HG03575 (cell line): ENCODE results near the gene UNKL.

Source experiments
- ATAC-seq: cut with Tn5 transposase; IDR thresholded peaks from one replicate; pipeline ENCODE4 v1.9.1; 2021; ENCODE audit not compliant: unreplicated experiment, insufficient number of reproducible peaks, low FRiP score; ENCODE audit errors: extremely low read depth

UNKL gene

DNA sequence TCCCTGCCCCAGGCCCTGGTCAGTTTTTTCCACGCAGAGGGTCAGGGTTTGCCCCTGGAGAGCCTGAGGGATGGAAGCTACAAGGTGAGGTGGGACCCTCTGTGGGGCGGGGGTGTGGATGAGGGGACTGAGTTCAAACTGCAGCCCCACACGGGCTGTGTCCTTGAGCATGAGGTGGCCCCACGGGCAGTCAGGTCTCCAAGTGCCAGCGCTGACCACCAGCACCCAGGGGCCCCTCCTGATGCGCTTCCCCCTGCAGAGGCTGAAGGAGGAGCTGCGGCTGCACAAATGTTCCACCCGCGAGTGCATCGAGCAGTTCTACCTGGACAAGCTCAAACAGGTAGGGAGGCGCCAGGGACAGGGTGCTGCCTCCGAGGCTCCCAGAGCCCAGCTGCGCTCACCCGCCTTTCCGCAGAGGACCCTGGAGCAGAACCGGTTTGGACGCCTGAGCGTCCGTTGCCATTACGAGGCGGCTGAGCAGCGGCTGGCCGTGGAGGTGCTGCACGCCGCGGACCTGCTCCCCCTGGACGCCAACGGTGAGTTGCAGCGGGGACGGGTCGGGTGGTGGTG is 67.1 kb downstream of the UNKL start:
- ATAC-seq: no peak

DNA sequence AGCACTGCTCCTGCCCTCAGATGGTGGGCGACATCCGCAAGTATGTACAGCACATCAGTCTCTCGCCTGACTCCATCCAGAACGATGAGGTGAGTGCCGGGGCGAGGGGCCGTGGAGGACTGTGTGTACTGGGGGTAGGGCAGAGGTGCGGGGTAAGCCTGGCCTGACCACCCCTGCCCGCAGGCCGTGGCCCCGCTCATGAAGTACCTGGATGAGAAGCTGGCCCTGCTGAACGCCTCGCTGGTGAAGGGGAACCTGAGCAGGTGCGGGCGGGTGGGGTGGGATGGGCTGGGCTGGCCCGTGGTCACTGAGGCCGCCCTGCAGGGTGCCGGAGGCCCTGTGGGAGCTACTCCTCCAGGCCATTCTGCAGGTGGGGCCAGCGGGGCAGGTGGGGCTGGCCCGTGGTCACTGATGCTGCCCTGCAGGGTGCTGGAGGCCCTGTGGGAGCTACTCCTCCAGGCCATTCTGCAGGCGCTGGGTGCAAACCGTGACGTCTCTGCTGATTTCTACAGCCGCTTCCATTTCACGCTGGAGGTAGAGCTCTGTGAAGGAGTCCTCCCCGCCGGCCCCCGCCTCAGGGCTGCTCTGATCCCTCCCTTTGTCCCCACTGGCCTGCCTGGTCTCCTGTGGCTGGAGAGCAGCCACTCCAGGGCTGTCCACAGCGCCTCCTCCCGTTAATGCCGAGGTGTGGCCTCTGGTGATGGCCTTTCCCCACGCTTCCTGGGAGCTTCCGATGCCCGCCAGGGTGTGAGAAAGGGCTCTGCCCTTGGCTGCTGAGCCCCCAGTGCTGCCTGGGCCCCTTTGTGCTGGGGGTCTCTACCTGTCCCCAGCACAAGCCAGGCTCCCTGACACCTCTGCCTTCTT is 67.8 kb downstream of the UNKL start:
- no peak for ATAC-seq

DNA sequence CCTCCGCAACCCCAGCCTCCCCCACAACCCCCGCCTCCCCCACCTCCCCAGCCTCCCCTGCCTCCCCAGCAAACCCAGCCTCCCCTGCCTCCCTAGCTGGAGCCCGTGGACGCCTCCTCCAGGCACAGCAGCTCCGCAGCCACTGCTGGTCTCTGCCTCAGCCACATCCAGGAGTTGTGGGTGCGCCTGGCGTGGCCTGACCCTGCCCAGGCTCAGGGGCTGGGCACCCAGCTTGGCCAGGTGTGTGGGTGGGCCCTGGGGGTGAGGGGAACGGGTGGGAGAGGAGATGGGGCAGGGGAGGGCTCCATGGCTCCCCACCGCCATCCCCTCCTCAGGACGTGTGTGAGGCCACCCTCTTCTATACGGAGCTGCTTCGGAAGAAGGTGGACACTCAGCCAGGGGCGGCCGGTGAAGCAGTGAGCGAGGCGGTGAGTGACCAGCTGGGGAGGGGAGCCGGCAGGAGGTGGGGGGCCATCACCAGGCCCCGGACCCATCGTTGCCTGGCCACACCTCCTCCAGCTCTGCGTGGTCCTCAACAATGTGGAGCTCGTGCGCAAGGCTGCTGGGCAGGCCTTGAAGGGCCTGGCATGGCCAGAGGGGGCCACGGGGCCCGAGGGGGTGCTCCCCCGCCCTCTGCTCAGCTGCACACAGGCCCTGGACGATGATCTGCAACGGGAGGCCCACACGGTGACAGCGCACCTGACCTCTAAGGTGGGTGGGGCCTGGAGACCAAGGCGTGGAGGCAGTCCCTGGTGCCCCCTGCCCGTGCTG is 68.7 kb downstream of the UNKL start:
- ATAC-seq: no peak

DNA sequence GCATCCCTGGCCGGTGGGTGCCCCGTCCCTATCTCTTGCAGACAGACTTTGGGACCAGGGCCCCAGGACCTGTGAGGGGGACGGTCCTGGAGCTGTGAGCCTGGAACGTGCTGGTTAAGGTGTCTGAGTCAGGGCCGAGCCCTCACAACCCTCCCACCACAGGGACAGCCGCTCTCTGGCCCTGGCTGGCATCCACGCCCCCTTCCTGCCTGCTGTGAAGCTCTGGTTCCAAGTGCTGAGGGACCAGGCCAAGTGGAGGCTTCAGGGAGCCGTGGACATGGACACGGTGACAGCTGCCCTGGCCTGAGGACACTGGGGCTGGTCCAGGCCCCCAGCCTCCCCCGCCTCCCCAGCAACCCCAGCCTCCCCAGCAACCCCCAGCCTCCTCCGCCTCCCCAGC is 69.4 kb downstream of the UNKL start:
- no peak for ATAC-seq

DNA sequence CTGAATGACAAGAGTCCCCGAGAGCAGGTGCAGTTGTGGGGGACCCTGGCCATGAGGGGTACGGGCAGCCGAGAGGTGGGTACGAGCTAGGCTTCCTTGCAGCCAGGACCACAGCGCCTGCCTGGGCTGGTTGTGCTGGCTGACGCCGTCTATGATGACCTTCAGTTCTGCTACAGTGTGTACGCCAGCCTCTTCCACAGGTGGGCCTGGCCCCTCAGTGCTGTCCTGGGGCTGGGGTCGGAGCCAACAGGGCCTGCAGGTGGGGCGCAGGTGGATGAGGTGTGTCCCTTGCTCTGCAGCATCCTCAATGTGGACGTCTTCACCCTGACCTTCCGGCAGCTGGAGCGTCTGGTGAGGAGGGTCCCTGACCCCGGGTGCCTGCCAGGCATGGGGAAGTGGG is 70.0 kb downstream of the UNKL start:
- no peak for ATAC-seq

DNA sequence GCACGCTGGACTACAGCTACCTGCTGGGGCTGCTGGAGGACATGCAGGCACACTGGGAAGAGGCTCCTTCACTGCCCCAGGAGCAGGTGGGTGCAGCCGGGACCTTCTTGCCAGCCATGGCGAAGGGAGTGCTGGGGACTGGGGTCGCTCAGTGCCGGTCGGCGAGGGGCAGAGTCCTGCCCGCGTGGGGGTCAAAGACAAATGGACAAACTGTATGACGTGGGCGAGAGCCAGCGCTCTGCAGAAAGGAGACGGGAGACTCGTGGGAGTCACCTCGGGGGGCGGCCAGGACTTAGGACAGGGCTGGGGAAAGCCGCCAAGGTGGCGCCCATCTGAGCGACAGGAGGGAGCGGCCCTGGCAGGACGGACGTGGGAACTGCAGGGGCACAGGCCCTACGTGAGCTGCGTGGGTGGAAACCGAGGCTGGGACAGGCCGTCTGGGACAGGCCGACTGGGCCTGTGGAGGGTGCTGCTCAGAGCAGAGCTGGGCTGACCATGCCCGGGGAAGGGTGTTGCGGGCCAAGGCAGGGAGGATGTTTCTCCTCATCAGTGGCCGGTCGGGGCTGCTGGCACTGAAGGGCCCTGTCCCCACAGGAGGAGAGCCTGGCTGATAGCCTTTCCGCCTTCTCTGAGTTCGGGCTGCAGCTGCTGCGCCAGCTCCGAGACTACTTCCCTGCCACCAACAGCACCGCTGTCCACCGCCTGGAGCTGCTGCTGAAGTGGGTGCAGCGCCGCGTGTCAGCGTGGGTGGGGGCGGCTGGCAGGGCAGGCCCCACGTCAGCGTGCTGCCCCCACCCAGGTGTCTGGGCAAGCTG is 70.9 kb downstream of the UNKL start:
- ATAC-seq: no peak

DNA sequence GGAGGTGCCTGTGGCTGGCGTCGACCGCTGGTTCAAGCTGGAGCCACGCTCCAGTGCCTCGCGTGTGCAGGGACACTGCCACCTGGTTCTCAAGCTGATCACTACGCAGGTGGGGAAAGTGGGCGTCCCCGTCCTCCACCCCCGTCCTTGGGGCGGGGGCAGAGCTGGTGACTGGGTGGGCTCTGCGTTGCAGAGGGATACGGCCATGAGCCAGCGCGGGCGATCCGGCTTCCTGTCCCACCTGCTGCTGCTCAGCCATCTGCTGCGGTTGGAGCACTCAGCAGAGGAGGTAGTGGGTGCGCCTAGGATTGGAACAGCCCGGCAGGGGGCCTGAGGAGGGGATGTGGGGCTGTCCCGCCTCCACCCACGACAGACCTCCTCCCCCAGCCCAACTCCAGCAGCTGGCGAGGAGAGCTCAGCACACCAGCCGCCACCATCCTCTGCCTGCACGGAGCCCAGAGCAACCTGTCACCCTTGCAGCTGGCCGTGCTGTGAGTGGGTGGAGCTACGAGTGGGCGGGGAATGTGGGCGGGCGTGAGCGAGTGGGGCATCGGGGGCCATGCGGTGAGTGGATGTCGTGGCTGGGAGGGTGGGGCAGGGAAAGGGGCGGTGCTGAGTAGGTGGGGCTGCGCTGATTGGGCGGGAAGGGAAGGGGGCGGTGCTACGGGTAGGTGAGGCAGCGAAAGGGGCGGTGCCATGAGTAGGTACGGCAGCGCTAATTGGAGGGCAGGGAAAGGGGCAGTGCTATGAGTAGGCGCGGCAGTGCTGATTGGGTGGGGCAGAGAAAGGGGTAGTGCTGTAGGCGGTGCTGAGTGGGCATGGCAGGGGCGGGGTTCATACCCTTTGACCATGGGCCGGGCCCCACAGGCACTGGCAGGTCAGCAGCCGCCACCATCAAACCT is 71.7 kb downstream of the UNKL start:
- ATAC-seq: peak; percentile 64

DNA sequence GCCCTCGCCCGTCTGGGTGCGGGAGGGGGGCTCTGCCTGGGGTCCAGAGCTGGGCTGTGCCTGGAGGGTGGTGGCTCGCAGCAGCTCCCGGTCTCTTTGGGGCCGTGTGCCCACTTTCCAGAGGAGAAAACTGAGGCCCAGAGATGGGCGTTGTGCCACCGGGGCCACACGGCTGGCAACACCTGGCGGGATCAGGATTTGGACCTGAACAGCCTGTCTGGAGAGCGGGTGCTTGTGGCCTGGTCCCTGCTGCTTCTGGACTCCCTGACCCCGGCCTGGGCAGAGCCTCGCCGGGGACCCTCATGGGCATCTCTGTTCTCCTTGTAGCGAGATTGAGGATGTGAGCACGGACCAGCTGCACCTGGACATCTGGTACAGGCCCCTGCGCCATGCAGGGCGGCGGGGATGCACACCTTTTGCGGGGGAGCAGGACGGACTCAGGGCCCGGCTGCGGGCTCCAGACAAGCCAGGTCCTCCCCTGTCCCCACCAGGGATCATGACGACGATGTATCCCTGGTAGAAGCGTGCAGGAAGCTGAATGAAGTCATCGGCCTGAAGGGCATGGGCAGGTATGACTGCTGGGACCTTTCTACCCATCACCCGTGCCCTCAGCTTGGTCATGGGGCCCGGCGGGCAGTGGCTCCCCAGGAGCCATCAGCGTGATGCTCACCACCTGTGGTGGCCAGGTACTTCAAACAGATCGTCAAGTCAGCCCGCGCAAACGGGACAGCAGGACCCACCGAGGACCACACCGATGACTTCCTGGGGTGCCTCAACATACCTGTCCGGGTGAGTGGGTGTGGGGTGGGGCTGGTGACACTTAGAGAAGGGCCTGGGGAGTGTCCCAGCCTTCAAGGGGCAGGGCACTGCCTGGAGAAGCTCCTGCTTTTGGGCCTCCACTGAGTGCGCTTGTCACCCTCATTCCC is 72.7 kb downstream of the UNKL start:
- ATAC-seq: no peak

DNA sequence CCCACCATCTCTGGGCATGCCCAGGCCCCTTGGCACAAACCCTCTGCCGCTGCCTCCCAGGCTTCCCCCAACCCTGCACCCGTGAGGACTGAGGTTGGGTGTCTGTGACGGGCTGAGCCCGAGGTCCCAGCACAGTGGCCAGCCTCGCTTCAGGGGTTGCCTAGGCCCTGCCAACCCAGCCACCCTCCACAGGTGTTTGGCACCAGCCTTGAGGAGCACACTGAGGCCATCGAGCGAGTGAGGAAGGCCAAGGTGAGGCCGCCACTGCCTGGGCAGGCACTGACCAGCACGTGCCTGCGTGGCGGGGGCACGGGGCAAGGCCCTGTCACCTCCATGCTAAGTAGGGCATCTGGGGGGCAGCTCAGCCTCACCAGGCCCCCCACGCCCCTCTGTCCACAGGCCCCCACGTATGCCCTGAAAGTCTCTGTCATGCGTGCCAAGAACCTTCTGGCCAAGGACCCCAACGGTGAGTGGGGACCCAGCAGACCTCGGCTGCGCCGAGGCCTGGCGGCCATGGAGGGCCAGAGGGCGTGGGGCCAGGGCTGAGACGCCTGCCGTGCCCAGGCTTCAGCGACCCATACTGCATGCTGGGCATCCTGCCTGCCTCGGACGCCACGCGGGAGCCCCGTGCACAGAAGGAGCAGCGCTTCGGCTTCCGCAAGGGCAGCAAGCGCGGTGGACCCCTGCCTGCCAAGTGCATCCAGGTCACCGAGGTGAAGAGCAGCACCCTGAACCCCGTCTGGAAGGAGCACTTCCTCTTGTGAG is 73.6 kb downstream of the UNKL start:
- ATAC-seq: no peak

DNA sequence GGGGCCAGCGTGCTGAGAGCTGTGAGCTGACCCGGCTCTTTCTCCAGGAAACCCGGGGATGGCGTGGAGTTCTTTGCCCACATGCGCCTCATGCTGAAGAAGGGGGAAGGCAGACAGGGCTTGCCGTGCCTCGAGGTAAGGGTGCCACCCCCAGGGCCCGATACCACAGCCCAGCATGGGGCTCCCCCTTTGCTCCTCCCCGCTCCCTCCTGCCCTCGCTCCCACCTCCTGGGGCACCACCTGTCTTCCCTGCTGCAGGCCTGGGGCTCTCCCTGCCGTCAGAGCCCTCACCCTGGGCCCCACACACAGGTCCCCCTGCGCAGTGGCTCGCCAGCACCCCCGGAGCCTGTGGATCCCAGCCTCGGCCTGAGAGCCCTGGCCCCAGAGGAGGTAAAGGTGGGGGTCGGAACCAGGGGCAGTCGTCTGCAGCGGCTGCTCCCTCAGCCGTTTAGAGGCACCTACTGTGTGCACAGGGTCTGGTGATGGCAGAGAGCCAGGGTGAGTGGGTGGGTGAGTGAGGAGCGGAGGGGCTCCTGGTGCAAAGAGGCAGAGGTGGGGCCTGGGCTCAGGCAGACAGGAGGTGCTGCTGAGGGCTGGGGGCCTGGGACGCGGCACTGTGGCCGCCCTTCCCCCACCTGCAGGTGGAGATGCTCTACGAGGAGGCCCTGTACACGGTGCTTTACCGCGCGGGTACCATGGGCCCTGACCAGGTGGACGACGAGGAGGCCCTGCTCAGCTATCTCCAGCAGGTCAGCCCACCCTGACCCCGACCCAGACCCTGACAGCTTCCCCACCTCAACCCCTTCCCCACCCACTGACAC is 75.4 kb downstream of the UNKL start:
- ATAC-seq: no peak

DNA sequence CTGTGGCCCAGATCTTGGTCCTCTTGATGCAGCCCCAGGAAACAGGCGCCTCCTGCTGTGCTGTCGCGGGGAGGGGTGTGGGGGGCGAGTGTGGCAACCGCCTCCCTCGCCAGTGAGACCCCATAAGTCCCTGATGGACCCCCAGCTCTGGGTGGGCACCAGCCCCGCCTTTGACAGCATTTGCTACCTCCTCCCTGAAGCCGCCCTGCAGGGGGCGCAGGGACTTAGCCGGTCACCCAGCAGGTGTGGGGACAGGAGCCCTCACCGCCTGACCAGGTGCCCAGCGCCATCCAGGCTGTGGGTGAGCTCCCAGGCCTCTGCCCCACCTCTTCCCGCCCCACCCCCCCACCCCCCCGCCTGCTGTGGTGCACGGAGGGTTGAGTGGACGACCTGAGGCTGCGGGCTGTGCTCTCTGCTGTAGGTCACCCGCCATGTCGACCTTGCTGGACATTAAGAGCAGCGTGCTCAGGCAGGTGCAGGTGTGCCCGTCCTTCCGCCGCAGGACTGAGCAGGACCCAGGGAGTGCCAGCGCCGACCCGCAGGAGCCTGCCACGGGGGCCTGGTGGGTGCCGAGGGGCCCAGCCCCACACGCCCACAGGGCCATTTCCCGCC is 76.3 kb downstream of the UNKL start:
- ATAC-seq: no peak

DNA sequence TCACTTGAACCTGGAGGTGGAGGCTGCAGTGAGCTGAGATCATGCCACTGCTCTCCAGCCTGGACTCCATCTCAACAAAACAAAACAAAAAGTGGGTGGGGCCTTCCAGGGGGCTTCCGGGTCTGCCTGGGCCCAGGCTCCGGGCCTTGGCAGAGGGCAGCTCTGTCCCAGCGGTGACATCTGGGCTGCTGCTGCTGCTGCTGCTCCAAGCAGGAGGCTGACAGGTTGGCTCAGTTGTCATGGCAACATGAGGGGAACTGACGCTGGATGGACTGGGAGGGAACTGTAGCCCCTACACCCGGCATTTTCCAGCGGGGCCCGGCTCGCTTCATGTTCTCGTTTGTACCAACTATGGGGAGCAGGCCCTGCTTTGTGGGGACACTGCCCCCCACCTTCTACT is 77.0 kb downstream of the UNKL start:
- ATAC-seq: no peak

DNA sequence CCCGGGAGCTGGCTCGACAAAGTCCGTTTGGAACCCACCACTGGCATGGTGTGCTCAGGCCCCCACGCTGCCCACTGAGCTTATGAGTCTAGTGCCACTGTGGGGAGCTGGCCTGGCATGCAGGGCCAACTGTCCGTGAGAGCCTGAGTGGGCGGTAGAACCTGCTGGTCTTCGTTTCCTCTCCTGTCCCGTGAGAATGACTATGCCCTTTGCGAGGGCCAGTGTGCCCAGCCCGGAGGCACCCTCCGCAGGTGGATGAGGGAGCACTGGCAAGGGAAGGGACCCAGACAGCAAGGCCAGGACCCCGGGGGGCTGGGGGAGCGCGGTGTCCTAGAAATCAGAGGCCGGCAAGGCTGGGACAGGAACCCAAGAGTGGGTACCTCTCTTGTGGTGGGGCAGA is 77.9 kb downstream of the UNKL start:
- no peak for ATAC-seq

DNA sequence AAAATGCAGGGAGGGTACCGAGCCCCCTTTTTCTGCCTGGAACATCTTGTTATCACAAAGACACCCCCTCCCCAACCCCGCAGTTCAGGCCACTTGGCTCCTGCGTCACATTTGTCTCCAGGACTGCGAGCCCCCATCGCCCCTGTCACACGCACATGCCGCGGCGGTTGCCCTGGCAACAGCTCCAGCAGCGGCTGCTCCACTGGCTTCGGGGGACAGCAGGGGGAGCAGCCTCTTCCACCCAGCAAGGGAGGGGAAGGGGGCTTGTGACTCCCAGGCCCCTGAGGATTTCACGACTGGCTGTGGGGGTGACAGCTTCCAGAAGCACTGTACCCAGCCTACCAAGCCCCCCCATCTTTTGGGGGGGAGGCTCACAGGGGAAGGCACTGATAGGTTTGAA is 78.5 kb downstream of the UNKL start:
- ATAC-seq: no peak

DNA sequence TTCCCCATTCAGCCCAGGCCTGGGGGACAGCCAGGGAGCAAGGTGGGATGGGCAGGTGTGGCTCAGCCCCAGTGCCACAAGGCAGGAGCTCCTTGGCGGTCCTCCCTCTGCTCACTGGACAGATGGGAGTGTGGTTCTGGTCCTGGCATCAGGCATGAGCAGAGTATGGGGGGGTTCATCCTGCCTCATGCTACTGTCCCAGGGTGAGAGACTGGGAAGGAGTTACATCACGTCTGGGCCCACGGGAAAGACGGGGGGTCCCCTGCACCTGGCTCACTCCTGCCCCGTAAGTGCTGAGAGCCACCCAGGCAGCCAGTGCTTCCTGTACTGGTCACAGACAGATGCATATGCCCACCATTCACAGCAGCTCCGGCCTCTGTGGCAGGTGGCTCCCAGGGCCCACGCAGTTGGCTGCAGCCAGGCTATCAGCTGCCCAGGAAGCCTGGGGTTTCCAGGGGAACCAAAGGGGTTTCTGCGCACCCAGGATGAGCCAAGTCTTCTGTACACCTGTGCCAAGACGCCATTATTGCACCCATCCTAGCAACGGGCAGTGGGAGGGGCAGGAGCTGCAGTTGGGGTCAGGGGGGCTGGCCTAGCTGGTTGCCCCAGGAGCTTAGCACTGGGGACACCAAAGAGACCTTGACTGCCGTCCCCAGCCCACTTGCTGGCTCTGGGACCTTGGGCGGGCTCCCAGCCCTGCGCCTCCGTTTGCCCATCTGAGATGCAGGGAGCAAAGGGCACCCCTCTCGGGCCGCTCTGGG is 79.1 kb downstream of the UNKL start:
- no peak for ATAC-seq
